HuH-7 (cell line): Measurements from ENCODE around the gene P2RY4.
"Not testable (repeated sequence)": the region's sequence is repeated elsewhere in the genome, so short reads cannot be mapped to it uniquely, and the experiment has no call there.

ENCODE experiments used
- DNase-seq: peaks from one replicate; pipeline ENCODE4 v3.0.0; 2011; ENCODE audit warnings: low spot score

The P2RY4 gene

DNA sequence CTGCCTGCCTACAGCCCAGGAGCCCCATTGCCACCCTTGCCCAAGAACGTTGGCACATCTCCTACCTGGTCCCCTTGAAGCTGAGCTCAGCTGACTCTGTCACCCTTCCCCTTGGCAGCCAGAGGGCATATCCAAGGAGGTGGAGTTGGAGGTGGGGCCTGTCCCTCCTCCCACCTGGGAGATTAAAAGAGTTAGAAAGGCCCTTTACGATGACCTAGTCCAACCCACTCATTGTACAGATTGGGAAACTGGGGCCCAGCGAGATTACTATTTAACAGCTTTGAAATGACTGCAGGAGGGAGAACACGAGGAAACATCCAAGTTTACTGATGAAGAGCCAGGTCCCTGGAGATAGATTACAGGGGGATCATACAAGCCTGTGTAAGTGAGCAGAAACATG is at the start of gene P2RY4:
P2RY4 (minus strand) TSS at position 101 of the 400 bp plus-strand sequence. CDS start 580 bp downstream, outside the sequence.
- no peak for DNase-seq

DNA sequence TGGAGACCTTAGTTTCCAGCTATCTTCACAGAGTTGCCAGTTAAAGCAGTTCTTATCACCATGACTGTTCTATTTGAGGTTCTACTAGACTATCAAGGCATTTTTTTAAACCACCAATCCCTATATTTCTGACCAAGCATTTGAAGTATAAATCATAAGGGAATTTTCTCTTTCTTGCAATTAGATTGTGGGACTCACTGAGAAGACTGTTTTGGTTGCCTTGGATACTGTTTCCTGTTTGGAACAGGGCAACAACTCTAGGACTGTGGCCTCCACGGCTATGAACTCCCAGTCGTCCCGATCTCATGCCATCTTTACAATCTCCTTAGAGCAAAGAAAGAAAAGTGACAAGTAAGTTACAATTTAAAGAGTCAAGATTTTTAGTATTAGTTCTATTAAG is 41.7 kb upstream of the P2RY4 start:
- DNase-seq: no peak

DNA sequence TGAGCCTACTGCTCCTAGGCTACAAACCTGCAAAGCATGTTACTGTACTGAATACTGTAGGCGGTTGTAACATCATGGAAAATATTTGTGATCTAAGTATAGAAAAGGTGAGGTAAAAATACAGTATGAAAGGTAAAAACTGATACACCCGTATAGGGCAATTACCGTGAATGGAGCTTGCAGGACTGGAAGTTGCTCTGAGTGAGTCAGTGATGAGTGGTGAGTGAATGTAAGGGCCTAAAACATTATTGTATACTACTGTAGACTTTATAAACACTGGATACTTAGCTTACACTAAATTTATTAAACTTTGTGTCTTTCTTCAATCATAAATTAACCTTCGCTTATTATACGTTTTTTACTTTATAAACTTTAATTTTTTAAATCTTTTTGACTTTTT is 33.6 kb upstream of the P2RY4 start:
- DNase-seq: no peak

DNA sequence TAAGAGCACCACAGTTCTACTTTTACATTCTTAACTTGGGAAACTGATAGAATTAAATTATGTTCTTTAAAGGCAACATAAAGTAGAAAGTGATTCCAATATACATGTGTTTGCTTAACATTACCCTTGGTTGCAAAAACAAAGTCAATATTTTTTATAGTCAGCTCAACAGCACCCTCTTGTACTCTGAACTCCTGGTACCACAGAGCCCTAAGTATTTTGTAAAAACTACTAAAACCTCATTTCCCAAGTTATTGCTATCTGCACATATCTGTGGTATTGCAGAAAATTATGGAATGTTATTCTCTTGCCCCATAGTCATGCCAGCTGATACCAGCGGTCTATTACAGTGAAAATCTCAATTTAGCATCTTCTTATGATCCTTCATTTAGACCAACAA is 32.8 kb upstream of the P2RY4 start:
- DNase-seq: no peak

DNA sequence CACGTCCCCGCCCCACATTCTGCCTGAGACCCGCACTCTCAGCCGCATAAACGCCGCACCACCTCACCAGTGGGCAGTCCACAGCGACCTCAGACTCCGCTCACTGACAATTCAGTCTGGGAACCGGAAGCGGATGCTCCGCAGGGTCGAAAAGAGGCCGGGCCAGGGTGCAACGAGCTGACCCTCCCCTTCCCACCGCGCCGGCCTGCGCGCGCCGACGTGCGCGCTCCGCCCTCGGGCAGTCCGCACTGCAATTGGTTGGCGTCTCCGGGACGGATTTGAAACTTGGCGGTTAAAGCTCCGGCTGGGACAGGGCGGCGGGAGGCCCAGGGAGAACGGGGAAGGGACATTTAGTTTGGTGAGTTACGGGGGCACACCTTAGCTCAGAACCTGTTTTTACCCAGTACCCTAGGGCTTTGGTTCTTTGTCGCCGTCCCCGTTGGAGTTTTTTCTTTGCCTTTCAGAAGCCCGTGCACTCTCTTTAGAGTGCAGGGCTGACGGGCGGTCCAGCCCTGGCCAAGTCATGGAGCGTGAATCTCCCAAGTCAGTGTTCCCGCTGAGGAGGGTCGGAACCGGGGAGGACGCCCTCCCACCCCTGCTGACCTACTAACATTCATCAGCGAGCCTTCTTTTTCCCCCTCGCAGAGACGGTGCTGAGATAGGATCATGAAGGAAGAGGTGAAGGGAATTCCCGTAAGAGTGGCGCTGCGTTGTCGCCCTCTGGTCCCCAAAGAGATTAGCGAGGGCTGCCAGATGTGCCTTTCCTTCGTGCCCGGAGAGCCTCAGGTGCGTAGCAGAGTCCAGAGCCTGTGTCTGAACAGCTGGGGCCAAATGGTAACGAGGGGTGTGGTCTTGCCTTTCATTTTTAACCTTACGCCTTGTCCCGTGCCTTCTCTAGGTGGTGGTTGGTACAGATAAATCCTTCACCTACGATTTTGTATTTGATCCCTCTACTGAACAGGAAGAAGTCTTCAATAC is 30.1 kb upstream of the P2RY4 start, which contains the start of the genes KIF4A and PDZD11:
KIF4A (plus strand) TSS at position 312 of the 978 bp plus-strand sequence; CDS start at position 667, 355 bp downstream.
PDZD11 (minus strand) TSS at position 135 of the 978 bp plus-strand sequence. CDS start 586 bp downstream, outside the sequence.
- DNase-seq: peak; percentile 94

DNA sequence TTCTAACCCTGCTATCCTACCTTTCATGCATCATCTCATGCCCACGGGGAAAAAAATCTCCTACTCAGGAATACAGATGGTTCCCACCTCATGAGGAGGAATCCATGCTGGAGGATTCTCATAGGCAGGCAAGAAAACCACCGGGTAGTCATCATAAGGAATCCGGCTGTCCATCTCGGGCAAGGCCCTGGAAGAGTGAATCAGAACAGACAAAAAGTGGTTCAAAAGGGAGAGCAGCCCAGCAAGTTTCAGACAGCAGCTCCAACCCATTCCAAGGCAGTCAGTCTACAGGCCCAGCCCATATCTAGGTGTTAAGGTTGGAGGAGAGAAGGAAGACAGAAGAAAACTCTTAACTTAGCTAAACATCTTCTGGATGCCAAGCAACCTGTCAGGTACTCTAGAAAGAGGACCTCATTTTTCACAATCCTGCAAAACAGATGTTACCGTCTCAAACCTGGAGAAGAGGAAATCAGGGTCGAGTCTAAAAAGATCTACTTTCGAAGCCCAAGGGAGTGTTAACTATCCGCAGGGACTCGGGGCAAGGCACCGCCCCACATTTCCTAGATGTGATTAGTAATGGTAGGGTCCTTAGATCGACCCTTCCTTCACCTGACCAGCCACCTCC is 29.3 kb upstream of the P2RY4 start:
- no peak for DNase-seq

- DNase-seq: no peak
These were observed 21.9 kb upstream of the P2RY4 start, which contains the start of gene RAB41 for GRCh38 chrX:70281951-70282350. Gene RAB41, plus strand, starts transcription at chrX:70282172. Its CDS starts 46 bp downstream, at chrX:70282218.

DNA sequence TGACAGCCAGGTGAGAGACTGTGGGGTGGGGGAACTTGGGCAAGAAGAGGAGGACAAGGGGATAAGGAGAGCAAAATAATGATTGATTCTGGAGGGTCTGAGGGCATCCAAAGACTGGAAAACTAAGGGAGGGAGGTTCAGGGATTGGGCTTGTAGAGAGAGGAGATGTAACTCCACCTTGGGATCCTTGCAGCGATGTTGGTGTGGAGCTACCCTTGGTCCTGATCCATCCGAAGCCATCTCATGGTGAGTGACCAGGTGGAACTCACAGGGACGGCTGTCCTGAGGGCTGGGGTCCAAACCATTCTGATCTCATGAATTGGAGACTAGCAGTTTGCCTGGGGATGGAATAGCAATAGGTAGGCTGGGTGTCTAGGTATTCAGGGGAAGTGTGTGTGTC is 20.6 kb upstream of the P2RY4 start:
- DNase-seq: no peak

GRCh38 chrX:70279081-70279480 is 19.1 kb upstream of the P2RY4 start:
- DNase-seq: no peak

DNA sequence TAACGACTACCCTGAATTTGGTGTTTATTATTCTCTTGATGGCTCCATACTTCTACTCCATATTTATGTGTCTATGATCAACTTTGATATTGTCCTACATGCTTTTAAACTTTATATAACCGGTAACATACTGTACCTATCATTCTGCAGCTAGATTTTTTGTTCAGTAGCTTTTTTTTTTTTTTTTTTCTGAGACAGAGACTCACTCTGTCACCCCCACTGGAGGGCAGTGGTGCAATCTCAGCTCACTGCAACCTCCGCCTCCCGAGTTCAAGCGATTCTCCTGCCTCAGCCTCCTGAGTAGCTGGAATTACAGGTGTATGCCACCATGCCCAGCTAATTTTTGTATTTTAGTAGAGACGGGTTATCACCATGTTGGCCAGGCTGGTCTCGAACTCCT is 14.0 kb upstream of the P2RY4 start:
- DNase-seq: not testable (repeated sequence)

GRCh38 chrX:70268034-70268433 is 8.0 kb upstream of the P2RY4 start, which contains the start of gene ARR3:
Gene ARR3, plus strand, starts transcription at chrX:70268334. Its CDS starts 1,052 bp downstream, at chrX:70269386.
- DNase-seq: no peak

GRCh38 chrX:70264784-70265183 is 4.8 kb upstream of the P2RY4 start:
- no peak for DNase-seq

- peak; percentile 57 for DNase-seq
These were observed 3.1 kb upstream of the P2RY4 start for GRCh38 chrX:70262952-70263567.

GRCh38 chrX:70257423-70258288 is 2.3 kb downstream of the P2RY4 start:
- DNase-seq: no peak

GRCh38 chrX:70255452-70255851 is 4.6 kb downstream of the P2RY4 start:
- DNase-seq: no peak

GRCh38 chrX:70254909-70255308 is 5.1 kb downstream of the P2RY4 start:
- no peak for DNase-seq

DNA sequence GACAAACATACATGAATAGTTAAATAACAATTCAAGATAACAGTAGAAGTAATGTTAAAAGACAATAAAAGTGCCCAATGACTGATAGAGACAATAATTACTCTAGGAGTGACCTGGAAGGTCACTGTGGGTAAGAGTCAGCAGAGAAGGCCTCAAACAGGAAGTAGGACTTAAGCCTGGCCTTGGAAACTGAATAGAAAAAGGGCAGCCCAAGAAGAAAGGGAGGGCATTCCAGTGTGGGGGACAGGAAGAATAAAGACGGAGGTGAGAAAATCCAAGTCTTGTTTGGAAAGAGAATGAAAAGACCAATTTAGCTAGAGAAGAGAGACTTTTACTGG is 6.0 kb downstream of the P2RY4 start:
- no peak for DNase-seq

DNA sequence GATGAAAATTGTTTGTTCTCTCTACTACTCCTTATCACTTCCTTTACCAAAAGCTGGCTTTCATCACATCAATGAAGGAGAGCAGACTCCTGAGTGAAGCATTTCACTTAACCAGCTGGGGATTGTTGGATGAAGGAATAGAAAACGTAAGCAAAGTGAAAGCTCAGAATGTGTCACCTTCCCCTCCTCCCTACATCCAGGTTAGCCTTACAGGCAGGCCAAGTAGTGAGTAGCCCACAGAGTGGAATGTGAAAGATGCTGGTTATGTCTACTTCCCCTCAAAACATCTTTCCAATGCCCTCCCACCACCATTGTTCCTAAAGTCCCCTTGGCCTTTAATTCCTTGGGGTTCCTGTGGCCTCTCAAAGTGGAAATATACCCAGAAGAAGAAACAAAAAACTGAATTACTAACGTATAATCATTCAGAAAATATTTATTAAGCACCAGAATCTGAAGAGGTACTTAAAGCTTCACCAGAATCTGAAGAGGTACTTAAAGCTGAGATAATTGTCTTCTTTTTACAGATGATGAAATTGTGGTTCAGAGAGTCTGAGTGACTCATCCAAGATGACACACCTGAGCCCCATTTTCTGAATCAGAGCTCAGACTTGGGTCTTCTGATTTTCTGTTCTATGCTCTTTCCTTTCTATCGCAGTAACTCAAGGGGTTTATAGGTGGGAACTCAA is 6.5 kb downstream of the P2RY4 start:
- no peak for DNase-seq

DNA sequence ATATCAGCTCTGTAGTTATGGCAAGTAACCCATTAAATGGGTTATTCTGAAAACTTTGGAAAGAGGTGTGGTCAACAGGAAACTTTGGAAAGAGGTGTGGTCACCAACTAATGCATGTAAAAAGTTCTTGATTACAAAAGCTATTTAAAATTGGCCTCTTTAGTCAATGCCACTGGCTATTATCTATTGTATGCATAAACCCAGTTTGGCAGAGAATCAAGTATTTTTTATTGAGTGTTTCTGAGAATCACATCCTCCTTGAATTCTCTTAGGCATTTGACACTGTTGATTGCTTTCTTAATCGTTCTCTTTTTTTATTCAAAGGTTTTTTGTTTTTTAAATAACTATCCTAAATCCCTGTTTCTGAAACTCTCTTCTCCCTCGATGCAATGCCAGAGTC is 7.5 kb downstream of the P2RY4 start:
- DNase-seq: no peak

- no peak for DNase-seq
These were observed 12.8 kb downstream of the P2RY4 start for GRCh38 chrX:70247252-70247651.

GRCh38 chrX:70244881-70245280 is 15.1 kb downstream of the P2RY4 start:
- no peak for DNase-seq
